ENCODE results near the gene NR1H2.
"Not testable (repeated sequence)": the region's sequence is repeated elsewhere in the genome, so short reads cannot be mapped to it uniquely, and the experiment has no call there.

Gene NR1H2
- total RNA-seq = 136 to 200 (median 154) reads per million in 3 donors

- H3K27me3 ChIP-seq (replicated peaks; ENCODE audit: control insufficient read depth, insufficient read depth, low read length, poor library complexity, severe bottlenecking) = no peaks in the 10 kb centered on the region
- H3K4me3 ChIP-seq (ENCODE audit: insufficient read depth, low read depth, low read length, poor library complexity, severe bottlenecking) = peak within 1 kb of the TSS; percentile 92
- H3K4me1 ChIP-seq (ENCODE audit: control insufficient read depth, insufficient read depth, low read length, poor library complexity, severe bottlenecking) = no peaks in the 10 kb centered on the region
- peak; percentile 89 to 92 (median 90) for DNase-seq
- peaks cover 42% of the 10 kb centered on the region for H3K36me3 ChIP-seq (ENCODE audit: control insufficient read depth, insufficient read depth, low read length)
- peak within 1 kb of the TSS; percentile 99 for H3K27ac ChIP-seq (ENCODE audit: insufficient read depth, low read length, poor library complexity, severe bottlenecking)
- H3K9me3 ChIP-seq (ENCODE audit: control insufficient read depth, low read length) = no peaks in the 10 kb centered on the region
These were observed at the start of gene NR1H2 for GRCh38 chr19:50376166-50377050. Gene NR1H2 (plus strand): TSS chr19:50376457. CDS start chr19:50377606, 1,149 bp downstream.

- H3K36me3 ChIP-seq (ENCODE audit: control insufficient read depth, insufficient read depth, low read length) = no peaks in the 10 kb centered on the region
- no peak overlapping the region for H3K4me3 ChIP-seq (ENCODE audit: insufficient read depth, low read depth, low read length, poor library complexity, severe bottlenecking)
- H3K27ac ChIP-seq (ENCODE audit: insufficient read depth, low read length, poor library complexity, severe bottlenecking) = no peak overlapping the region
- no peak for DNase-seq
- no peaks in the 10 kb centered on the region for H3K9me3 ChIP-seq (ENCODE audit: control insufficient read depth, low read length)
- H3K27me3 ChIP-seq (replicated peaks; ENCODE audit: control insufficient read depth, insufficient read depth, low read length, poor library complexity, severe bottlenecking) = peaks cover 40% of the 10 kb centered on the region
- H3K4me1 ChIP-seq (ENCODE audit: control insufficient read depth, insufficient read depth, low read length, poor library complexity, severe bottlenecking) = peaks cover 36% of the 10 kb centered on the region
These were observed 49.2 kb upstream of the NR1H2 start for GRCh38 chr19:50327013-50327412.

- H3K27ac ChIP-seq (ENCODE audit: insufficient read depth, low read length, poor library complexity, severe bottlenecking) = no peak overlapping the region
- peaks cover 40% of the 10 kb centered on the region for H3K4me1 ChIP-seq (ENCODE audit: control insufficient read depth, insufficient read depth, low read length, poor library complexity, severe bottlenecking)
- no peak for DNase-seq
- H3K27me3 ChIP-seq (replicated peaks; ENCODE audit: control insufficient read depth, insufficient read depth, low read length, poor library complexity, severe bottlenecking) = peaks cover 47% of the 10 kb centered on the region
- no peak overlapping the region for H3K4me3 ChIP-seq (ENCODE audit: insufficient read depth, low read depth, low read length, poor library complexity, severe bottlenecking)
- H3K9me3 ChIP-seq (ENCODE audit: control insufficient read depth, low read length) = no peaks in the 10 kb centered on the region
- H3K36me3 ChIP-seq (ENCODE audit: control insufficient read depth, insufficient read depth, low read length) = no peaks in the 10 kb centered on the region
These were observed 48.6 kb upstream of the NR1H2 start for GRCh38 chr19:50327461-50328223.

- DNase-seq = no peak
- Histone ChIP-seq H3K9me3 (ENCODE audit: control insufficient read depth, low read length) (no peaks in the 10 kb centered on the region), H3K4me1 (ENCODE audit: control insufficient read depth, insufficient read depth, low read length, poor library complexity, severe bottlenecking) (peaks cover 46% of the 10 kb centered on the region), H3K27me3 (replicated peaks; ENCODE audit: control insufficient read depth, insufficient read depth, low read length, poor library complexity, severe bottlenecking) (peaks cover 52% of the 10 kb centered on the region), H3K4me3 (ENCODE audit: insufficient read depth, low read depth, low read length, poor library complexity, severe bottlenecking) (no peak overlapping the region), H3K36me3 (ENCODE audit: control insufficient read depth, insufficient read depth, low read length) (no peaks in the 10 kb centered on the region), H3K27ac (ENCODE audit: insufficient read depth, low read length, poor library complexity, severe bottlenecking) (no peak overlapping the region)
These were observed 47.9 kb upstream of the NR1H2 start for GRCh38 chr19:50328224-50328872.

GRCh38 chr19:50328873-50329145 lies 47.4 kb upstream of the NR1H2 start:
- no peak for DNase-seq
- no peaks in the 10 kb centered on the region for H3K36me3 ChIP-seq (ENCODE audit: control insufficient read depth, insufficient read depth, low read length)
- H3K9me3 ChIP-seq (ENCODE audit: control insufficient read depth, low read length) = no peaks in the 10 kb centered on the region
- peaks cover 52% of the 10 kb centered on the region for H3K27me3 ChIP-seq (replicated peaks; ENCODE audit: control insufficient read depth, insufficient read depth, low read length, poor library complexity, severe bottlenecking)
- H3K27ac ChIP-seq (ENCODE audit: insufficient read depth, low read length, poor library complexity, severe bottlenecking) = no peak overlapping the region
- H3K4me1 ChIP-seq (ENCODE audit: control insufficient read depth, insufficient read depth, low read length, poor library complexity, severe bottlenecking) = peaks cover 49% of the 10 kb centered on the region
- H3K4me3 ChIP-seq (ENCODE audit: insufficient read depth, low read depth, low read length, poor library complexity, severe bottlenecking) = no peak overlapping the region

GRCh38 chr19:50329146-50329925 lies 46.9 kb upstream of the NR1H2 start, which contains the start of gene KCNC3:
Gene KCNC3 (minus strand): TSS chr19:50329377. CDS start chr19:50329082, 295 bp downstream.
- H3K4me1 ChIP-seq (ENCODE audit: control insufficient read depth, insufficient read depth, low read length, poor library complexity, severe bottlenecking) = peaks cover 54% of the 10 kb centered on the region
- H3K4me3 ChIP-seq (ENCODE audit: insufficient read depth, low read depth, low read length, poor library complexity, severe bottlenecking) = peak within 1 kb of the TSS; percentile 34
- no peaks in the 10 kb centered on the region for H3K9me3 ChIP-seq (ENCODE audit: control insufficient read depth, low read length)
- peak within 1 kb of the TSS; percentile 6 for H3K27ac ChIP-seq (ENCODE audit: insufficient read depth, low read length, poor library complexity, severe bottlenecking)
- DNase-seq = peak; percentile 79 to 88 (median 84)
- no peaks in the 10 kb centered on the region for H3K36me3 ChIP-seq (ENCODE audit: control insufficient read depth, insufficient read depth, low read length)
- H3K27me3 ChIP-seq (replicated peaks; ENCODE audit: control insufficient read depth, insufficient read depth, low read length, poor library complexity, severe bottlenecking) = peaks cover 52% of the 10 kb centered on the region

- Histone ChIP-seq H3K27me3 (replicated peaks; ENCODE audit: control insufficient read depth, insufficient read depth, low read length, poor library complexity, severe bottlenecking) (peaks cover 52% of the 10 kb centered on the region), H3K27ac (ENCODE audit: insufficient read depth, low read length, poor library complexity, severe bottlenecking) (peak overlapping the region; percentile 6), H3K4me1 (ENCODE audit: control insufficient read depth, insufficient read depth, low read length, poor library complexity, severe bottlenecking) (peaks cover 55% of the 10 kb centered on the region)
- not testable (repeated sequence) for DNase-seq; H3K36me3 ChIP-seq (ENCODE audit: control insufficient read depth, insufficient read depth, low read length); H3K4me3 ChIP-seq (ENCODE audit: insufficient read depth, low read depth, low read length, poor library complexity, severe bottlenecking); H3K9me3 ChIP-seq (ENCODE audit: control insufficient read depth, low read length)
These were observed 46.3 kb upstream of the NR1H2 start for GRCh38 chr19:50329926-50330294.

GRCh38 chr19:50330365-50331078 lies 45.7 kb upstream of the NR1H2 start:
- Histone ChIP-seq H3K4me3 (ENCODE audit: insufficient read depth, low read depth, low read length, poor library complexity, severe bottlenecking) (peak overlapping the region; percentile 34), H3K9me3 (ENCODE audit: control insufficient read depth, low read length) (no peaks in the 10 kb centered on the region), H3K27ac (ENCODE audit: insufficient read depth, low read length, poor library complexity, severe bottlenecking) (peak overlapping the region; percentile 6), H3K36me3 (ENCODE audit: control insufficient read depth, insufficient read depth, low read length) (no peaks in the 10 kb centered on the region), H3K27me3 (replicated peaks; ENCODE audit: control insufficient read depth, insufficient read depth, low read length, poor library complexity, severe bottlenecking) (peaks cover 52% of the 10 kb centered on the region), H3K4me1 (ENCODE audit: control insufficient read depth, insufficient read depth, low read length, poor library complexity, severe bottlenecking) (peaks cover 55% of the 10 kb centered on the region)
- DNase-seq = peak; percentile 64 to 70 (median 64)

Data from effector memory CD4-positive, alpha-beta T cell (primary cell).